ENCODE results near the gene APPL1.
A peak's percentile ranks its signal among the peaks of the same experiment; 100 is the strongest.

The APPL1 gene

DNA sequence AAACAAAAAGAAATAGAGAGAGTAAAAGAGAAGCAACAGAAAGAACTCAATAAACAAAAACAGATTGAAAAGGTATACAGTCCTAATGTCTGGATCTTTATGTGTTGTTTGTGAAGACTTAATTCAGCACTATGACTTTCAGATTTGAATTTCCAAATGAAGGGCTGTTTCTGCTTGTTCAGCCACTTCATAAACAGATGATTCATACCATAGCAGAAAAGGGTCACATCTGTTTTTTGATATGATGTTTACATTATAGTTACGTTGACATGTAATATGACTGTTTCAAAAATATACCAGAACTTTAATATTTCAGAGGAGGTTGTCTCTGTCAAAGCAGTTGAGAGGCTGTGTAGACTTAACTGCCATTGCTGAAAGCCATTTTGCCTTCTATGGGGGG is 40.9 kb downstream of the APPL1 start:
- H3K27ac ChIP-seq (ENCODE audit: low read depth, low read length, severe bottlenecking) = no peak overlapping the region
- H3K9me3 ChIP-seq (ENCODE audit: control insufficient read depth, low read length) = no peaks in the 10 kb centered on the region
- H3K4me3 ChIP-seq (ENCODE audit: extremely low read depth, insufficient read depth, low read length, poor library complexity, severe bottlenecking) = no peak overlapping the region
- no CpG with 5 or more reads among the region's 1 CpG for WGBS, 2 experiments (ENCODE audit: insufficient coverage in 2 of 2)
- no peaks in the 10 kb centered on the region for H3K4me1 ChIP-seq (ENCODE audit: control insufficient read depth, insufficient read depth, low read length, poor library complexity, severe bottlenecking)
- H3K36me3 ChIP-seq (ENCODE audit: control insufficient read depth, insufficient read depth, low read length) = peaks cover 51% of the 10 kb centered on the region

DNA sequence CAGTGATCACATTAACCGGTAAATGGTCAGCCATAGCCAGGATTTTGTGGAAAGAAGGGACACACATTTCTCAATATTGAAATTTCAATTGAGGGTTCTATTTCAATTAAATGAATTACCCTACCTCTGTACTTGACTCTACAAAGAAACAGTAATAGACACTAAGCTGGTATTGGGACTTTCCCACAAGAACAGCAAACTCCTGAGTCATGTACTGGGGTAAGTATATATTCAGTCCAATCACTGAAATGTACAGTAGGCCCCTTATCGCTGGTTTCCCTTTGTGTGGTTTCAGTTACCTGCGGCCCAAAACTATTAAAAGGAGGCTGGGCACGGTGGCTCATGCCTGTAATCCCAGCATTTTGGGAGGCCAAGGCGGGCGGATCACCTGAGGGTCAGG is 47.3 kb downstream of the APPL1 start:
- 96% methylated on average over 3 to 5 of the region's 6 CpGs for WGBS, 2 experiments (ENCODE audit: insufficient coverage in 2 of 2)
- Histone ChIP-seq H3K9me3 (ENCODE audit: control insufficient read depth, low read length) (peaks cover 3% of the 10 kb centered on the region), H3K4me1 (ENCODE audit: control insufficient read depth, insufficient read depth, low read length, poor library complexity, severe bottlenecking) (no peaks in the 10 kb centered on the region), H3K36me3 (ENCODE audit: control insufficient read depth, insufficient read depth, low read length) (peaks cover 8% of the 10 kb centered on the region), H3K27ac (ENCODE audit: low read depth, low read length, severe bottlenecking) (no peak overlapping the region), H3K4me3 (ENCODE audit: extremely low read depth, insufficient read depth, low read length, poor library complexity, severe bottlenecking) (no peak overlapping the region)

DNA sequence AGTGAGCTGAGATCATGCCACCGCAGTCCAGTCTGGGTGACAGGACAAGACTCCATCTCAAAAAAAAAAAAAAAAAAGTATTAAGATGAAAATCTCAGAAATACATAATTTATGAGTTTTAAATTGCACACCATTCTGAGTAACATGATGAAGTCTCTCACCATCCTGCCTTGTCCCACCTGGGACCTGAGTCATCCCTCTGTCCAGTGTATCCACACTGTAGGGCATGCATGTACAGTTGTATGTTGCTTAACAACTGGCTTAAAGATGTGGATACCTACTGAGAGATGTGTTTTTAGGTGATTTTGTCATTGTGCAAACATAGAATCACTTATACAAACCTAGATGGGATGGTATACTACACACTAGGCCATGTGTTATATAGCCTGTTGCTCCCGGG is 47.9 kb downstream of the APPL1 start:
- Histone ChIP-seq H3K27ac (ENCODE audit: low read depth, low read length, severe bottlenecking) (no peak overlapping the region), H3K9me3 (ENCODE audit: control insufficient read depth, low read length) (peaks cover 5% of the 10 kb centered on the region)
- no CpG with 5 or more reads among the region's 2 CpGs for WGBS, 2 experiments (ENCODE audit: insufficient coverage in 2 of 2)

DNA sequence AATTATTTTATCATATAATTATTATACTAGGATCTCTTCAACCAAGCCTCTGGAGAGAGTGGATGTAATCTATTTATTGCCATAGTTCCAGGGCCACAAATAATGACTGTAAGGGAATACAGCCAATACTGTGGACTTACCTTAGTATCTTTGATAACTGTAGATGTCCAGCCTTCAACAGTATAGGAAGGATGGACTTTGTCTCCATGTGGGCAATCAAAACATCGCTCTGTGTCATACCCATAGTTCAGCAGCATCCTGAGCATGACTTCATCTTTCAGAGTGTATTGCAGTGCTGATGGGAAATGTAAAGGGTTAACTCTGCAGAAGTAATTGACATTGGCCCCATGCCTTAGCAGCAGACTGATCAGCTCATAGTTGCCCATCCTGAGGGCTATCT is 50.7 kb downstream of the APPL1 start:
- H3K4me3 ChIP-seq (ENCODE audit: extremely low read depth, insufficient read depth, low read length, poor library complexity, severe bottlenecking) = no peak overlapping the region
- peaks cover 5% of the 10 kb centered on the region for H3K9me3 ChIP-seq (ENCODE audit: control insufficient read depth, low read length)
- H3K27ac ChIP-seq (ENCODE audit: low read depth, low read length, severe bottlenecking) = no peak overlapping the region
- peaks cover 13% of the 10 kb centered on the region for H3K4me1 ChIP-seq (ENCODE audit: control insufficient read depth, insufficient read depth, low read length, poor library complexity, severe bottlenecking)
- no CpG with 5 or more reads among the region's 1 CpG for WGBS, 2 experiments (ENCODE audit: insufficient coverage in 2 of 2)
- H3K36me3 ChIP-seq (ENCODE audit: control insufficient read depth, insufficient read depth, low read length) = peaks cover 8% of the 10 kb centered on the region

More for the DNA sequence above, 47.9 kb downstream of the APPL1 start:
- peaks cover 8% of the 10 kb centered on the region for H3K36me3 ChIP-seq (ENCODE audit: control insufficient read depth, insufficient read depth, low read length)
- no peaks in the 10 kb centered on the region for H3K4me1 ChIP-seq (ENCODE audit: control insufficient read depth, insufficient read depth, low read length, poor library complexity, severe bottlenecking)
- H3K4me3 ChIP-seq (ENCODE audit: extremely low read depth, insufficient read depth, low read length, poor library complexity, severe bottlenecking) = no peak overlapping the region

DNA sequence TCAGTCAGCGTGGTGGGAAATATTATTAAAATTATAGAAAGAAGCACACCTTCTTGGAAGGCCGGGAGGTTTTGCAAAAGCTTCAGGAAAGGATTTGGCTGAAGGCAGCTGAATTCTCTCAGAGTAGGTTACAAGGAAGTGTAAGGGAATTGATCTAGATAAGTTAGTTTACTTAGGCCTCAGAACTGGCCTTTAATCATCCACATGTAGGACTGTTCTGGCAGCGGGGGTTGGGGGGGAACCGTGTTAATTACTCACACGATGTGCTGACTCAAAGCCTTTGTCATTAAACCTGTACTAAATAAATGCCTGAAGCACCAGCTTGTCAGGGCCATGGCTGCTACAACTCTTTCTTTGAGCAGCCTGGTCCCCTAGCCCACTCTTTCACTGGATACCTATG is 52.2 kb downstream of the APPL1 start:
- no peak overlapping the region for H3K4me3 ChIP-seq (ENCODE audit: extremely low read depth, insufficient read depth, low read length, poor library complexity, severe bottlenecking)
- peaks cover 13% of the 10 kb centered on the region for H3K4me1 ChIP-seq (ENCODE audit: control insufficient read depth, insufficient read depth, low read length, poor library complexity, severe bottlenecking)
- H3K27ac ChIP-seq (ENCODE audit: low read depth, low read length, severe bottlenecking) = no peak overlapping the region
- H3K36me3 ChIP-seq (ENCODE audit: control insufficient read depth, insufficient read depth, low read length) = peaks cover 6% of the 10 kb centered on the region
- peaks cover 5% of the 10 kb centered on the region for H3K9me3 ChIP-seq (ENCODE audit: control insufficient read depth, low read length)
- WGBS, 2 experiments (ENCODE audit: insufficient coverage in 2 of 2) = 92 to 93% methylated on average over 3 to 5 of the region's 5 CpGs

DNA sequence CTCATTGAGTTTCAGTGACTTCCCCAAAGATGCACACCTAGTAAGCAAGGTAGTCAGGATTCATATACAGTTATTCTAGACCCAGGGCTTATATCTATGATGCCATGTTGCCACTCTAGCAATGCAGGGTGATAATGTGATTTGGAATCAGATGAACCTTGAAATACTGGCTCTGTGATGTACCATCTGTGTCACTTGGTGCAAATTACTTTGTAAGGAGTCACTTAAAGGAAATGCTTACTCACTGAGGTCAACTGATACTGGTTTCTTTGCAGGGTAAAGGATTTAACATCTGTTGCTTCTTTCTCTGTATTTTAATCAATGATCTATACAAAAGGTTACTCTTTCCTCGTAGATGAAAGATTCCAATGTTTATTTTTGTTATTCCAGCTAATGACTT is 54.2 kb downstream of the APPL1 start:
- no CpG with 5 or more reads among the region's 1 CpG for WGBS, 2 experiments (ENCODE audit: insufficient coverage in 2 of 2)
- Histone ChIP-seq H3K4me1 (ENCODE audit: control insufficient read depth, insufficient read depth, low read length, poor library complexity, severe bottlenecking) (peaks cover 13% of the 10 kb centered on the region), H3K9me3 (ENCODE audit: control insufficient read depth, low read length) (peaks cover 9% of the 10 kb centered on the region), H3K27ac (ENCODE audit: low read depth, low read length, severe bottlenecking) (peak overlapping the region; percentile 17), H3K36me3 (ENCODE audit: control insufficient read depth, insufficient read depth, low read length) (peaks cover 3% of the 10 kb centered on the region), H3K4me3 (ENCODE audit: extremely low read depth, insufficient read depth, low read length, poor library complexity, severe bottlenecking) (no peak overlapping the region)

DNA sequence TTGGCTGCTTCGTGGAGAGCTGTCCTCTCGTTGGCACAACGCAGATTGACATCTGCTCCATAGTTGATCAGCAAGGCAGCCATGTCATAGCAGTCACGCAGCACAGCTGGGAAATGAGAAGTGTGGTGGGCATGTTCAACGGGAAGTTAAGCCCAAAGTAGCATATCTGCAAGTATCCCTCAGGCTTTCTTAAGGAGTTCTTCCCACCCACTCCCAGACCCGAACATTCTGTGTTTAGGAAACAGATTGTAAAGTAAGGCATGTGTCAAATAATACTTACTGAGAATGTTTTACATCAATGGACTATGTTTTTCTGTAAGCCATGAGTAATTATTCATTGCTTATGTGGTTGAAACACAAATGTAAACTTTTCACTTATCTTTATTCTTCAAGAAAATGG is 55.8 kb downstream of the APPL1 start:
- Histone ChIP-seq H3K4me1 (ENCODE audit: control insufficient read depth, insufficient read depth, low read length, poor library complexity, severe bottlenecking) (peaks cover 13% of the 10 kb centered on the region), H3K9me3 (ENCODE audit: control insufficient read depth, low read length) (peaks cover 10% of the 10 kb centered on the region), H3K4me3 (ENCODE audit: extremely low read depth, insufficient read depth, low read length, poor library complexity, severe bottlenecking) (no peak overlapping the region), H3K27ac (ENCODE audit: low read depth, low read length, severe bottlenecking) (no peak overlapping the region), H3K36me3 (ENCODE audit: control insufficient read depth, insufficient read depth, low read length) (peaks cover 3% of the 10 kb centered on the region)
- WGBS, 2 experiments (ENCODE audit: insufficient coverage in 2 of 2) = 94 to 100% methylated on average over 4 to 5 of the region's 6 CpGs

DNA sequence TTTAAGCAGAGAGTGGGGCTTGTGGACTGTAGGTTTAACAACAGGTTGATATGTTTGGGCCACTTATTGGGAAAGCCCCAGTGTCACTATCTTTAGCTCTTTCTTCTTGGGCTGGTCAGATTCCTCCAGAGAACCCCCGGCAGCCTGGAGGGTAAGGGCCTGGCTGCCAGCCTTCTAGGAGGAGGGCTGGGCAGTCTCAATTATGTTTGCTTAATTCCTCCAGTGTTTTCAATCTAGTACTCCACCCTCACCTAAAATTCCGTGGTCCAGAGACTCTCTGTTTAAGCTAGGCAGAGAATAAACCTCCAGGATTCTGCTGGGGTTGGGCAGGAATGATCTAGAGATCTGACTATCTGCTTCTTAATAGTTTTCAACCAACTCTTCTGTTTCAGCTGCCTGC is 59.7 kb downstream of the APPL1 start:
- WGBS, 2 experiments (ENCODE audit: insufficient coverage in 2 of 2) = 100% methylated on average over 1 of the region's 2 CpGs; no CpG with 5 or more reads in 1 of the 2 experiments
- peaks cover 5% of the 10 kb centered on the region for H3K9me3 ChIP-seq (ENCODE audit: control insufficient read depth, low read length)
- H3K27ac ChIP-seq (ENCODE audit: low read depth, low read length, severe bottlenecking) = no peak overlapping the region
- H3K4me3 ChIP-seq (ENCODE audit: extremely low read depth, insufficient read depth, low read length, poor library complexity, severe bottlenecking) = no peak overlapping the region
- H3K36me3 ChIP-seq (ENCODE audit: control insufficient read depth, insufficient read depth, low read length) = no peaks in the 10 kb centered on the region
- peaks cover 5% of the 10 kb centered on the region for H3K4me1 ChIP-seq (ENCODE audit: control insufficient read depth, insufficient read depth, low read length, poor library complexity, severe bottlenecking)

DNA sequence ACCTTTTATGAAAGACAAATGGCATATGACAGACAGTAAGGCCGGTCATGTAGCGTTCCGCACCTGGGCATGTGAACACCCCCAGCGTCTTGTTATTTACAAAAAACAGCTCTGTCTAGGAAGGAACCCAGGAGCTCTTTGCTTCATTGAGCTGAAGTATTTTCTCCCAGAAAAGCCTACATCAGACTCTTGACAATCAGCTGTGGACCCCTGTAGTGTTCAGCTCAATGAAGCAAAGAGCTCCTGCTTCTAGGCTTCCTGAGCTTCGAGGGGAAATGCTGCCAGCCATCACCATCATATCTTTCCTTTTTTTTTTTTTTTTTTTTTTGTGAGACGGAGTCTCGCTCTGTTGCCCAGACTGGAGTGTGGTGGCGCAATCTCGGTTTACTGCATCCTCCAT is 60.9 kb downstream of the APPL1 start:
- Histone ChIP-seq H3K27ac (ENCODE audit: low read depth, low read length, severe bottlenecking) (no peak overlapping the region), H3K4me3 (ENCODE audit: extremely low read depth, insufficient read depth, low read length, poor library complexity, severe bottlenecking) (no peak overlapping the region), H3K4me1 (ENCODE audit: control insufficient read depth, insufficient read depth, low read length, poor library complexity, severe bottlenecking) (no peaks in the 10 kb centered on the region), H3K36me3 (ENCODE audit: control insufficient read depth, insufficient read depth, low read length) (no peaks in the 10 kb centered on the region), H3K9me3 (ENCODE audit: control insufficient read depth, low read length) (peaks cover 5% of the 10 kb centered on the region)
- 88 to 92% methylated on average over 4 to 8 of the region's 9 CpGs for WGBS, 2 experiments (ENCODE audit: insufficient coverage in 2 of 2)

DNA sequence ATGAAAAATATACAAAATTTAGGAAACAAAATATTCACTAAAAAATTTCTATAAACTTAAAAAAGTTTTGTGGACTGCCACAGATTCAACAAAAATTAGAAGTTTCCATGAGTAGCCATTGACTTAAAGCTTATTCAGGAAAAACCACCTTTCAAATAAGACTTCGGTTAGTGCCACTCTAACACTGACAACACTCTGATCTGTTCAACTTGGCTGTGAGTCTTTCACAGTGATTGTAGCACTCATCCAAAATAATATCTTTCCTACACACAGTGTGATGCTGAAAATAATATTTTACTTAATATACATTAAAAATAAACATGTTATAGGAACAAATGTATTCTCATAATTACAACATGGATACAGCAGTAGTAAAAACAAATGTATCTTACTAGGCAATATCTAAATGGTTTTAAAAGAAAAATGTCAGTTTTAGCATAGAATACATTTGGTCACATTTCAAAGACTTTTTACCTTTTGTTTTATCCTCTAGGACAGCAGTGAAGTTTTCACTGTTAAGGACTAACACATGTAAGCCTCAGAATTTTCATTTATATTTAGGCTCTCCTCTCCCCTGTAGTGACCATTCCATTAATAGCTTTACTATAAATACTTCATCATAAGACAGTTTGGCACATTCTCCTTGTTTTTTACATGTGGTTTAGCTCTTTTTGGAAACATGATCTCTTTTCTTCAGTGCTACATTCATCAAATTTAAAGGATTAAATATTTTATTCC is 64.8 kb downstream of the APPL1 start, which contains the start of gene ASB14:
Gene ASB14 (minus strand): TSS at position 527 of the 738 bp plus-strand sequence. CDS start 652 bp downstream, outside the sequence.
- Histone ChIP-seq H3K27ac (ENCODE audit: low read depth, low read length, severe bottlenecking) (no peak within 1 kb of the TSS), H3K9me3 (ENCODE audit: control insufficient read depth, low read length) (no peaks in the 10 kb centered on the region), H3K4me3 (ENCODE audit: extremely low read depth, insufficient read depth, low read length, poor library complexity, severe bottlenecking) (no peak within 1 kb of the TSS), H3K36me3 (ENCODE audit: control insufficient read depth, insufficient read depth, low read length) (no peaks in the 10 kb centered on the region), H3K4me1 (ENCODE audit: control insufficient read depth, insufficient read depth, low read length, poor library complexity, severe bottlenecking) (no peaks in the 10 kb centered on the region)
- 88 to 100% methylated on average over 1 of the region's 1 CpG for WGBS, 2 experiments (ENCODE audit: insufficient coverage in 2 of 2)

DNA sequence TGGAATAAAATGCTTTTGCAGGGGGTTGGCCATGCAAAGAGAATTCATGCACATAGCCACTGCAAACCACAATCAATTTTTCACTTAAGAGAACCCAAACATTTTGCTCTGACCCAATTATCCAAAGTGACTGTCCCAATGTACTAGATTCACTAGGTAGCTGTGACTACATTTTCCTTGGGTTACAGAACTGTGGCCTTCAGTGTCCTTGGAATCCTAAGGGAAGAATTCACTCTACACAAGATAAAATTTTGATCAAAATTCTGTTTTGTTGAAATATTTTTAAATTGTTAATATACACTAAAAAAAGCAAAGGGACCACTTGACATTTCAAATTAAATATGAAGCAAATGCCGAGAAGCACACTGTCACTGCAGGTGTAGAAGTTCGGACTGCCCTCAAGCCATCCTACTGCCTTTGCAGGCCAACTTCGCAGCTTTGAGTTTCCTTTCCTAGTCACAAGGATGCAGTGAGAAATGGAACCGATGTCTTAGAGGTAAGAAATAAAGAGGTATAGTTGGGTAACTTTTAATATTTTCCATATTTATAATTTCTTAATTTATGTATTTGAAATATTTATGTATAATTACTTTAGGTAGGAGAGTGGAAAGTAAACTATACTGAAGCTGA is 65.5 kb downstream of the APPL1 start:
- Histone ChIP-seq H3K4me1 (ENCODE audit: control insufficient read depth, insufficient read depth, low read length, poor library complexity, severe bottlenecking) (no peaks in the 10 kb centered on the region), H3K36me3 (ENCODE audit: control insufficient read depth, insufficient read depth, low read length) (no peaks in the 10 kb centered on the region), H3K27ac (ENCODE audit: low read depth, low read length, severe bottlenecking) (no peak overlapping the region), H3K4me3 (ENCODE audit: extremely low read depth, insufficient read depth, low read length, poor library complexity, severe bottlenecking) (no peak overlapping the region), H3K9me3 (ENCODE audit: control insufficient read depth, low read length) (no peaks in the 10 kb centered on the region)
- 94 to 100% methylated on average over 2 to 3 of the region's 4 CpGs for WGBS, 2 experiments (ENCODE audit: insufficient coverage in 2 of 2)

Measured in mesodermal cell (in vitro differentiated cells).